HG03280 (cell line): Measurements from ENCODE around the gene SPDYC.

Source experiments
- ATAC-seq: cut with Tn5 transposase; IDR thresholded peaks from one replicate; pipeline ENCODE4 v1.9.1; 2021; ENCODE audit warnings: mild to moderate bottlenecking, moderate library complexity; ENCODE audit not compliant: unreplicated experiment

Gene SPDYC

GRCh38 chr11:65218446-65218845 is 48.4 kb downstream of the SPDYC start:
- ATAC-seq, result no peak

- no peak for ATAC-seq
These were observed 49.8 kb downstream of the SPDYC start for GRCh38 chr11:65219930-65220213.

GRCh38 chr11:65221026-65221425 is 51.0 kb downstream of the SPDYC start:
- no peak for ATAC-seq
